HG02759 (cell line): Measurements from ENCODE around the gene LMOD3.

Experiments used
- ATAC-seq: cut with Tn5 transposase; IDR thresholded peaks from one replicate; pipeline ENCODE4 v1.9.1; 2021; ENCODE audit warnings: mild to moderate bottlenecking, moderate library complexity; ENCODE audit not compliant: unreplicated experiment

The LMOD3 gene

GRCh38 chr3:69065318-69065964, 57.0 kb downstream of the LMOD3 start:
- no peak for ATAC-seq

- ATAC-seq: no peak
These were observed 58.8 kb downstream of the LMOD3 start for GRCh38 chr3:69063636-69064035.

- ATAC-seq: no peak
These were observed 62.7 kb downstream of the LMOD3 start for GRCh38 chr3:69059688-69060087.

GRCh38 chr3:69058947-69059224, 63.5 kb downstream of the LMOD3 start:
- ATAC-seq: no peak

- peak; percentile 99 for ATAC-seq
These were observed 64.0 kb downstream of the LMOD3 start for GRCh38 chr3:69058180-69058946.
